ENCODE results near the gene EEF1AKMT4. TPM values are rescaled to one million over a fixed set of nuclear protein-coding genes. Genes with fewer than 3 reads are reported as not detected.
A peak's percentile ranks its signal among the peaks of the same experiment; 100 is the strongest.

The EEF1AKMT4 gene
- total RNA-seq, 2 experiments from 2014 or later: 4.8 to 5.8 TPM

- Mint-ChIP-seq H3K27ac (no peak overlapping the region), H3K4me3 (no peak overlapping the region), H3K9me3 (ENCODE audit: low read depth) (no peaks in the 10 kb centered on the region), H3K27me3 (no peaks in the 10 kb centered on the region), H3K36me3 (ENCODE audit: low read depth) (peaks cover 12% of the 10 kb centered on the region), H3K4me1 (peaks cover 4% of the 10 kb centered on the region)
- ChIA-PET POLR2A (no interaction called here), CTCF (interaction anchor here (4.2 kb wide), 1 partner anchor 15 kb away, joined by 25 read pairs; no protein-coding TSS in a partner anchor)
- ATAC-seq (no peak), DNase-seq (no peak)
- intact Hi-C loops (cut with DNase I, micrococcal nuclease): loop anchor here in 1 of 2 experiments (10.0 kb wide), 1 partner anchor 687 kb away; the partner anchor contains the start of gene KLHL6
Measured at GRCh38 chr3:184242297-184242685, 7.2 kb upstream of the EEF1AKMT4 start.

GRCh38 chr3:184248454-184249411, 739 bp upstream of the EEF1AKMT4 start, which contains the start of gene ALG3:
Gene ALG3 (minus strand): TSS chr3:184248962. CDS start chr3:184248940, 22 bp downstream.
- POLR2A ChIA-PET: no interaction called here

GRCh38 chr3:184250167-184250828, 826 bp downstream of the EEF1AKMT4 start:
- Mint-ChIP-seq H3K4me3 (peak overlapping the region; percentile 98), H3K27me3 (no peaks in the 10 kb centered on the region), H3K36me3 (ENCODE audit: low read depth) (peaks cover 2% of the 10 kb centered on the region), H3K9me3 (ENCODE audit: low read depth) (no peaks in the 10 kb centered on the region), H3K4me1 (peaks cover 9% of the 10 kb centered on the region), H3K27ac (peak overlapping the region; percentile 99)
- intact Hi-C loops (cut with DNase I, micrococcal nuclease): loop anchor here in 1 of 2 experiments (1.0 to 10.0 kb wide), 4 partner anchors 11 to 785 kb away; partner anchors contain the start of gene CAMK2N2
- CTCF ChIA-PET: interaction anchor here (0.6 to 2.8 kb wide), 24 partner anchors 9 to 366 kb away, joined by 3 to 29 read pairs (median 4); partner anchors contain the start of genes ABCF3, CAMK2N2, PARL and VWA5B2
- DNase-seq (peak; percentile 95), ATAC-seq (peak; percentile 72)
- POLR2A ChIA-PET: interaction anchor here (1.1 kb wide), 1 partner anchor 23 kb away, joined by 4 read pairs; no protein-coding TSS in a partner anchor

More at GRCh38 chr3:184248454-184249411, 739 bp upstream of the EEF1AKMT4 start, which contains the start of gene ALG3:
- Mint-ChIP-seq H3K4me1 (peaks cover 9% of the 10 kb centered on the region), H3K27me3 (no peaks in the 10 kb centered on the region), H3K4me3 (peak within 1 kb of the TSS; percentile 98), H3K27ac (peak within 1 kb of the TSS; percentile 99), H3K9me3 (ENCODE audit: low read depth) (no peaks in the 10 kb centered on the region), H3K36me3 (ENCODE audit: low read depth) (peaks cover 8% of the 10 kb centered on the region)
- intact Hi-C loops (cut with DNase I, micrococcal nuclease): loop anchor here (1.0 to 10.0 kb wide), 17 partner anchors 12 to 1689 kb away; partner anchors contain the start of genes ABCF3 (in 2 of the 2), AP2M1 (in 2 of the 2), EIF2B5 (in 2 of the 2) and EIF4G1 (in 2 of the 2)
- CTCF ChIA-PET: interaction anchor here (0.6 to 3.4 kb wide), 5 partner anchors 11 to 63 kb away, joined by 4 to 33 read pairs (median 10); partner anchors contain the start of gene ABCF3
- ATAC-seq (peak; percentile 45), DNase-seq (peak; percentile 92)

GRCh38 chr3:184255291-184256039, 6.0 kb downstream of the EEF1AKMT4 start:
- ChIA-PET CTCF (interaction anchor here (0.5 to 2.8 kb wide), 4 partner anchors 29 to 559 kb away, joined by 3 to 15 read pairs (median 4); no protein-coding TSS in a partner anchor), POLR2A (interaction anchor here (0.5 kb wide), 1 partner anchor 106 kb away, joined by 4 read pairs; no protein-coding TSS in a partner anchor)
- intact Hi-C loops (cut with DNase I, micrococcal nuclease): loop anchor here in 1 of 2 experiments (10.0 kb wide), 1 partner anchor 791 kb away; no protein-coding TSS in a partner anchor
- Mint-ChIP-seq H3K36me3 (ENCODE audit: low read depth) (peaks cover 15% of the 10 kb centered on the region), H3K27ac (peak overlapping the region; percentile 34), H3K4me3 (no peak overlapping the region), H3K4me1 (peaks cover 11% of the 10 kb centered on the region), H3K27me3 (peaks cover 5% of the 10 kb centered on the region), H3K9me3 (ENCODE audit: low read depth) (no peaks in the 10 kb centered on the region)
- DNase-seq: peak; percentile 63
- ATAC-seq: peak; percentile 64

- no peak for ATAC-seq
- Mint-ChIP-seq H3K27me3 (peaks cover 14% of the 10 kb centered on the region), H3K4me3 (no peak overlapping the region), H3K9me3 (ENCODE audit: low read depth) (no peaks in the 10 kb centered on the region), H3K4me1 (peaks cover 20% of the 10 kb centered on the region), H3K36me3 (ENCODE audit: low read depth) (peaks cover 15% of the 10 kb centered on the region), H3K27ac (no peak overlapping the region)
- ChIA-PET CTCF (interaction anchor here (0.7 to 2.2 kb wide), 2 partner anchors 11 to 30 kb away, joined by 4 to 8 read pairs; no protein-coding TSS in a partner anchor), POLR2A (no interaction called here)
- no peak for DNase-seq
- intact Hi-C loops (cut with DNase I, micrococcal nuclease): loop anchor here in 1 of 2 experiments (10.0 kb wide), 1 partner anchor 792 kb away; no protein-coding TSS in a partner anchor
Measured at GRCh38 chr3:184257083-184257915, 7.8 kb downstream of the EEF1AKMT4 start.

- no peak for DNase-seq
- no peak overlapping the region for H3K27ac Mint-ChIP-seq
- peaks cover 25% of the 10 kb centered on the region for H3K4me1 Mint-ChIP-seq
- peaks cover 21% of the 10 kb centered on the region for H3K27me3 Mint-ChIP-seq
- ATAC-seq: no peak
- ChIA-PET POLR2A (interaction anchor here (0.5 kb wide), 1 partner anchor 737 kb away, joined by 6 read pairs; no protein-coding TSS in a partner anchor), CTCF (interaction anchor here (0.6 to 0.7 kb wide), 2 partner anchors 12 to 20 kb away, joined by 3 read pairs; no protein-coding TSS in a partner anchor)
- H3K36me3 Mint-ChIP-seq (ENCODE audit: low read depth): peaks cover 14% of the 10 kb centered on the region
- intact Hi-C loops (cut with DNase I, micrococcal nuclease): loop anchor here in 1 of 2 experiments (10.0 kb wide), 1 partner anchor 794 kb away; no protein-coding TSS in a partner anchor
- no peaks in the 10 kb centered on the region for H3K9me3 Mint-ChIP-seq (ENCODE audit: low read depth)
- no peak overlapping the region for H3K4me3 Mint-ChIP-seq
Measured at GRCh38 chr3:184258926-184259325, 9.5 kb downstream of the EEF1AKMT4 start.

- peaks cover 14% of the 10 kb centered on the region for H3K36me3 Mint-ChIP-seq (ENCODE audit: low read depth)
- ChIA-PET CTCF (interaction anchor here (0.7 to 1.3 kb wide), 3 partner anchors 9 to 28 kb away, joined by 3 to 10 read pairs (median 4); partner anchors contain the start of gene EEF1AKMT4), POLR2A (interaction anchor here (0.5 kb wide), 1 partner anchor 737 kb away, joined by 6 read pairs; no protein-coding TSS in a partner anchor)
- peaks cover 23% of the 10 kb centered on the region for H3K27me3 Mint-ChIP-seq
- intact Hi-C loops (cut with DNase I, micrococcal nuclease): loop anchor here in 1 of 2 experiments (10.0 kb wide), 1 partner anchor 795 kb away; no protein-coding TSS in a partner anchor
- no peak overlapping the region for H3K27ac Mint-ChIP-seq
- no peaks in the 10 kb centered on the region for H3K9me3 Mint-ChIP-seq (ENCODE audit: low read depth)
- DNase-seq (no peak), ATAC-seq (no peak)
- peaks cover 25% of the 10 kb centered on the region for H3K4me1 Mint-ChIP-seq
- peak overlapping the region; percentile 32 for H3K4me3 Mint-ChIP-seq
Measured at GRCh38 chr3:184259396-184259877, 10.0 kb downstream of the EEF1AKMT4 start.

- ChIA-PET CTCF (interaction anchor here (0.9 to 2.0 kb wide), 4 partner anchors 10 to 364 kb away, joined by 4 to 10 read pairs (median 6); partner anchors contain the start of gene EEF1AKMT4), POLR2A (no interaction called here)
- Mint-ChIP-seq H3K4me3 (peak overlapping the region; percentile 55), H3K9me3 (ENCODE audit: low read depth) (no peaks in the 10 kb centered on the region), H3K4me1 (peaks cover 25% of the 10 kb centered on the region), H3K27me3 (peaks cover 26% of the 10 kb centered on the region), H3K36me3 (ENCODE audit: low read depth) (peaks cover 14% of the 10 kb centered on the region), H3K27ac (no peak overlapping the region)
- ATAC-seq (peak; percentile 34), DNase-seq (peak; percentile 68)
- intact Hi-C loops (cut with DNase I, micrococcal nuclease): loop anchor here (1.0 to 10.0 kb wide), 5 partner anchors 11 to 835 kb away; partner anchors contain the start of genes EEF1AKMT4 (in 1 of the 2), MCF2L2 (in 1 of the 2), PSMD2 (in 1 of the 2) and VWA5B2 (in 1 of the 2)
Measured at GRCh38 chr3:184259878-184260723, 10.6 kb downstream of the EEF1AKMT4 start.

Measured in activated CD4-positive, alpha-beta T cell treated with anti-CD3 and anti-CD28 coated beads for 36 hours (primary cell).